Neural crest cell (in vitro differentiated cells): ENCODE results near the gene TMEM147. TPM values are rescaled to one million over a fixed set of nuclear protein-coding genes. Genes with fewer than 3 reads are reported as not detected.

Experiments used
- DNase-seq: peaks from one replicate; pipeline ENCODE4 v3.0.0; 2021; ENCODE audit warnings: low read depth, mixed read lengths, low spot score
- H3K27ac Mint-ChIP-seq: one replicate; pipeline ENCODE4 v1.8.0; 2021; ENCODE audit warnings: mild to moderate bottlenecking, mixed read lengths; ENCODE audit not compliant: unreplicated experiment
- H3K27me3 Mint-ChIP-seq: 2 replicates; pipeline ENCODE4 v1.8.0; 2021; ENCODE audit warnings: low read depth, mild to moderate bottlenecking, mixed read lengths
- H3K36me3 Mint-ChIP-seq: 2 replicates; pipeline ENCODE4 v1.8.0; 2021; ENCODE audit warnings: low read depth, mild to moderate bottlenecking, mixed read lengths
- H3K4me1 Mint-ChIP-seq: 2 replicates; pipeline ENCODE4 v1.8.0; 2021; ENCODE audit warnings: mixed read lengths
- H3K4me3 Mint-ChIP-seq: one replicate; pipeline ENCODE4 v1.8.0; 2021; ENCODE audit warnings: mild to moderate bottlenecking, mixed read lengths
- H3K9me3 Mint-ChIP-seq: 2 replicates; pipeline ENCODE4 v1.8.0; 2021; ENCODE audit warnings: mixed read lengths
- CTCF ChIP-seq: fragments of 200-600 bp; sonication (generic); conservative IDR thresholded peaks from 2 replicates; pipeline ENCODE4 v1.5.0; 2021; ENCODE audit warnings: antibody characterized with exemption, mild to moderate bottlenecking
- total RNA-seq: library from RNA; stranded (reverse); gene quantifications from 2 replicates; pipeline ENCODE4 v1.2.1, GENCODE V29; 2021

Gene TMEM147
- total RNA-seq, 1 donor from 2014 or later, result 105 TPM

- TF ChIP-seq CTCF, result no peak
- H3K27ac Mint-ChIP-seq, result peak overlapping the region; percentile 55
- peak overlapping the region; percentile 42 for H3K4me3 Mint-ChIP-seq
- DNase-seq, result no peak
- no peaks in the 10 kb centered on the region for H3K9me3 Mint-ChIP-seq
- H3K36me3 Mint-ChIP-seq, result no peaks in the 10 kb centered on the region
- H3K27me3 Mint-ChIP-seq, result peaks cover 75% of the 10 kb centered on the region
- peaks cover 5% of the 10 kb centered on the region for H3K4me1 Mint-ChIP-seq
Measured at GRCh38 chr19:35561436-35561835, 16.0 kb downstream of the TMEM147 start.

- peaks cover 1% of the 10 kb centered on the region for H3K4me1 Mint-ChIP-seq
- H3K4me3 Mint-ChIP-seq, result no peak overlapping the region
- no peak for TF ChIP-seq CTCF
- H3K27me3 Mint-ChIP-seq, result peaks cover 74% of the 10 kb centered on the region
- no peak overlapping the region for H3K27ac Mint-ChIP-seq
- no peaks in the 10 kb centered on the region for H3K36me3 Mint-ChIP-seq
- no peaks in the 10 kb centered on the region for H3K9me3 Mint-ChIP-seq
- DNase-seq, result no peak
Measured at GRCh38 chr19:35562336-35562735, 16.9 kb downstream of the TMEM147 start.

- Mint-ChIP-seq H3K27me3 (peaks cover 70% of the 10 kb centered on the region), H3K36me3 (no peaks in the 10 kb centered on the region), H3K9me3 (no peaks in the 10 kb centered on the region), H3K27ac (no peak overlapping the region), H3K4me3 (no peak overlapping the region), H3K4me1 (no peaks in the 10 kb centered on the region)
- TF ChIP-seq CTCF, result no peak
- DNase-seq, result no peak
Measured at GRCh38 chr19:35562776-35563175, 17.4 kb downstream of the TMEM147 start.

GRCh38 chr19:35563207-35563829 is 17.9 kb downstream of the TMEM147 start, which contains the start of gene ATP4A:
Gene ATP4A (minus strand): TSS chr19:35563658. CDS start chr19:35563629, 29 bp downstream.
- Mint-ChIP-seq H3K27ac (no peak within 1 kb of the TSS), H3K36me3 (no peaks in the 10 kb centered on the region), H3K27me3 (peaks cover 69% of the 10 kb centered on the region), H3K9me3 (no peaks in the 10 kb centered on the region), H3K4me3 (no peak within 1 kb of the TSS), H3K4me1 (no peaks in the 10 kb centered on the region)
- TF ChIP-seq CTCF, result no peak
- no peak for DNase-seq

- Mint-ChIP-seq H3K27ac (no peak overlapping the region), H3K4me3 (no peak overlapping the region), H3K9me3 (no peaks in the 10 kb centered on the region), H3K4me1 (no peaks in the 10 kb centered on the region), H3K27me3 (peaks cover 52% of the 10 kb centered on the region), H3K36me3 (no peaks in the 10 kb centered on the region)
- no peak for TF ChIP-seq CTCF
- DNase-seq, result no peak
Measured at GRCh38 chr19:35565016-35565856, 19.8 kb downstream of the TMEM147 start.
